NCI-H510A treated with DMSO at 0.1 percent for 48 hours (cell line): ENCODE data around the gene EMX1.

ENCODE experiments used
- DNase-seq: peaks from one replicate; lab custom pipeline; 2025; lab: John Stamatoyannopoulos, UW

Gene EMX1

DNA sequence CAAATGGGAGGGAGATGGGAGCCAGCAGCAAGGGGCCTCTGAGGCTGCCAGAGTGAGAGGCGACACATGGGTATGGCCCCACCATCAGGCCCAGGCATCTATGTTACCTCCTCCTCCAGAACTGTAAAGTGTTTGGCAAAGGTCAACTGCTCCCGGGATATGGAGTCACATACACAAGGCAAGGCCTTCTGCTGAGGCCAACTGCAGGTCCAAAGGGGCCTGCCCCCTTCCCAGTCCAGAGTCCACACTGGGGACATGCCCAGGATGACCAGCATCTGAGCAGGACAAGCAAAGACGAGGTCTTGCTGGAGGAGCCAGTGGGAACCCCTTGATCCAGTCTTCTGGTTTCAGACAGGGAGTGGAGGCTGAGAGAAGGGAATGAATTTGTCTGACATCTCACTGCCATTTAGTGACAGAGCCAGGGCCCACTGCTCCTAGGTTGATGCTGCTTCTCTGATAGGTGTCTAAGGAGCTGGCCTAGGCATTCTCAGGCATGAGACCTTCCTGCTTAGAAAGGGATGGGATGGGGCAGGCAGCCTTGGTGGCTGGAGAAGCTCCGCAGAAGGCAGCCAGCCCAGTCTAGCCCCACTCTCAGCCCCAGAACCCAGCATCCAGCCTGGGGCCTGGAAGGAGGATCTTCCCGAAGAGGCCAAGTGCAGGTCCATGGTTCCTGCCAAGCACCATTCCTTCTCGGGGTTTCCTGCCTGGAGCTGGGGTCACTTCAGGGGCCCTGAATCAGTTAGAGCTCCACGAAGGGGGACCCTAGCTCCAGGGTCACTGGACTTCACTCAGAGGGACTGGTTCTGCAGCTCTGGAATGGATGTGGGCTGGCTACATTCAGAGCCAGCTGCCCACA is 26.4 kb downstream of the EMX1 start:
- no peak for DNase-seq

DNA sequence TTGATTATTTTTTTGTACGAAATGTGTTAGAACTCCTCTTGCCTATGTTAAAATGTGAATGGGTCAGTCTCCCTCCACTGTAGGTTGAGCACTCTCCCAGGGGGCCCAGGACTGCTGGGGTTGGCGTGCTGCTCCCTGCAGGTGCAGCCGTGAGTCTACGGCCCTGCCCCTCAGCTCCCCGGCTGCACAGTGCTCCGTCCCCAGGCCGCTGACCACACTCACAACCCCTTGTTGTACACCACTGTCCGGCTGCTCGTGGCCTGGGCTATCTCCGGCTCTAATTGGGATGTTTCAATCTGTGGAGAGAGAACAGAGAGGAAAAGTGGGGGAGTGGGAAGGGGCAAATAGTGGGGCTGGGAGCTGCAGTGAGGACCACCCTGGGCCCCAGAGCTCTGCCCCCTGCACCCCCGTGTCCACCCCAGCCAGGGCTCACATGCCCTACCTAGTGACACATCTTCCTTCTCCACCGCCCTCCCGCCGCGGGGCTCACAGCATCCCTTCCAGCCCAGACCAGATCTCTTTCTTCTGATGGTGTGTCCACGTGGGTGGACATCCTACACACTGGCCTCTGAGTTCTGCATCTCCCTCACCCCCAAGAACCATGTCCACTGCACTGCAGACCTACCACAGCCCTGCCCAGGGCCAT is 27.6 kb downstream of the EMX1 start:
- DNase-seq, result no peak

DNA sequence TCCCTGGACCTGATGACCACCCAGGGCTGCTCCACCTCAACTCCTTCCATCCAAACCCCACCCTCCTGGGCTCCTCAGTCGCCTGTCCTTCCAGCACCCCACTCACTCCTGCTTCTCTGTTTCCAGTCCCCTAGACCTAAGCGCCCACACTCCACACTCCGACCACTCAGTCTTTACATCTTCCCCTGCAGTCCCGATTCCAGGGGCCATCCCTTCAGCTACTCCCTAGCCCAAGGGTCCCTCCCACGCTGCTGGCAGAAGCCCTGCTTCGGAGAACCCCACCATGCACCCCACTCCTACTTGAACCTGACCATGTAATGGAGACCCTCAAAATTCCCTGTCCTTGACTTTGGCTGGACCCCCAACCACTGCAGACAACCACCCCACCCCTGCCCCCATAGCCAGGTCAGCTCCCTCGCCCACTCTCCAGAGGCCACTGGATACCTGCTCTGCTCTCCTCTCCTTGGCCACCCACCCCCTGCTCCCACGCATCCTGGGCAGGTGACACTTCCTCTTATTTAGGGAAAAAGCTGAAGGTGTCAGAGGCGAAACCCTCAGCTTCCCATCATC is 28.2 kb downstream of the EMX1 start:
- no peak for DNase-seq

DNA sequence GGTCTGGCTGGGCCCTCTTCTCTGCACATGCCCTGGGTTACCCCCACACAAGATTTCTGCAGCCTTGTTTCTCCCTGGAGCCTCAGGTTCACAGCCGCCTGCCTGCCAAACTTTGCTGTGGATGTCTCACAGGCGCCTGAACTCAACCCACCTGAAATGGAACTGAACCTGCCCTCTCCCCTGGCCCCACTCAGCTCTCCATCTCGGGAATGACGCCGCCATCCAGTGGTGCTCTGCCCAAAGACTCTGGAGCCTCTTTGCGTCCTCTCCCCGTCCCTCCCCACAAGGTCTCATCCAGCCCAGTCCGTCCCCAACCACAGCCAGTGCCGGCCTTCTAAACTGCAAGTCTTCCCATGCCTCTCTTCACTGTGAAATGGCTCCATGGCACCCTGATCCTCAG is 29.1 kb downstream of the EMX1 start:
- DNase-seq, result no peak

DNA sequence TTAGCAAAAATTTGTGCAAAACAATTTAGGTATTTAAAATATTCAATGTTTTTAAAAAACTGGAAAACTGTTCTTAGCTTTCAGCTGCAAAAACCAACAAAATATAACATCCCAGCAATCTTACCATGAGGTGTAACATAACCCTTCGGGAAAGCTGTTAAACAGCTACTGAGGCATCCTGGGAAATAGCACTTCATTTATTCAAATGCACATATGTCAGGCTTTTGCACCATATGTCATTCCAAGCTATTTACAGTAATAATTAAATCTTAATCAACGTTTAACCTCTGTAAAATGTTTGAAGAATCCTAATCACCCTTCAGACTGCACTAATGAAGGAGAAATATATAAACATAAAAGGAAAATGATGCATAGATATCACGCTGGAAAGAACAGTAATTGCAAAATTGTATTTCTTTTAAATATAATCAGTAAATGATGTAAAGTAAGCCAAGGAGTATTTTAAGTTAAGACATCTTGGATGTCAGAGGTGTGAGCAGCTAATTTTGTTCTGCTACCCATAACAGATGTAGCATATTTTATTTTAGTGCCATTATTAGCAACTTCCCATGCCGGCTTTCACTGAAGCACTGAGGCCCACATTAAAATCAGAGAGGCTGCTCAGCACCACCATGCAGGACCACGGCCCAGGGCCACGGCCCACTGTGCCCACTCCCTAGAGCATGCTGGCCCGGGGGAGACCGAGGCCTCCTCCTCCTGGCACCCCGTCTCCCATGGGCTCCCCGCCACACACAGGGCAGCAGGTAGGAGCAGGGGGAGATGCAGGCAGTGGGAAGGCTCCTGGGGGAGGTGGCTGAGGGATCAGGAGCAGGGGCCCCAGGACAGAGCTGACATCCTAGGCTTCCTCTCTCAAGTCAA is 30.9 kb downstream of the EMX1 start:
- no peak for DNase-seq

DNA sequence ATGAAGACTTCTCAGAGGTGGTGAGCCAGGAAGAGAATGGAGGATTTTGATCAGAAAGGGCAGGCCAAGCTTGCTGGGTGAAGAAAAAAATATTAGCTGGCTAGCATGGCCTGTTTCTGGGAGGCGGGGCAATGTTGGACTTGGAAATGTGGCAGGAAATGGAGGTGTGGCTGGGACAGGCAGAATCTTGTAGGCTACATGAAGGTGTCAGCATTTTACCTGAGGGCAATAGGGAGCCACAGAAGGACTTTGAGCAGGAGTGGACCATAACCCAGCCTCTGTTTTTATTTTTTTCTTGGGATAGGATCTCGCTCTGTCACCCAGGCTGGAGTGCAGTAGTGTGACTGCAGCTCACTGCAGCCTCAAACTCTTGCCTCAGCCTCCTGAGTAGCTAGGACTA is 31.7 kb downstream of the EMX1 start:
- no peak for DNase-seq

DNA sequence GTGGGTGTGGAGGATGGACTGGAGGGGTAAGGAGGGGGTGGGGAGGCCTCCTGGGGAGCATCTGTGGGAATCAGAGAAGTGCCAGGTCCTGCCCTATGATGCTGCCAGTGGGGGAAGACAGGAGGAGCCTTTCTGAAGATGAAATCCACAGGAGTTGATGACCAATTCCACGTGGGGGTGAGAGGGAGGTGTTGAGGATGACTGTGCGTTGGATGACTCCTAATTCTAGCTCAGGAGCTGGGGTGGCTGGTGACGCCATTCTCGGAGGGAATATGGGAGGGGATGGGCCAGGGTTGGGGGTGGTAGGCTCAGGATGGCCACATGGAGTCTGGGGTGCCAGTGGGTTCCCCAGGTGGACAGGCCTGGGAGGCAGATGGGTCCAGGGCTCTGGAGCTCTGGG is 32.3 kb downstream of the EMX1 start:
- no peak for DNase-seq

DNA sequence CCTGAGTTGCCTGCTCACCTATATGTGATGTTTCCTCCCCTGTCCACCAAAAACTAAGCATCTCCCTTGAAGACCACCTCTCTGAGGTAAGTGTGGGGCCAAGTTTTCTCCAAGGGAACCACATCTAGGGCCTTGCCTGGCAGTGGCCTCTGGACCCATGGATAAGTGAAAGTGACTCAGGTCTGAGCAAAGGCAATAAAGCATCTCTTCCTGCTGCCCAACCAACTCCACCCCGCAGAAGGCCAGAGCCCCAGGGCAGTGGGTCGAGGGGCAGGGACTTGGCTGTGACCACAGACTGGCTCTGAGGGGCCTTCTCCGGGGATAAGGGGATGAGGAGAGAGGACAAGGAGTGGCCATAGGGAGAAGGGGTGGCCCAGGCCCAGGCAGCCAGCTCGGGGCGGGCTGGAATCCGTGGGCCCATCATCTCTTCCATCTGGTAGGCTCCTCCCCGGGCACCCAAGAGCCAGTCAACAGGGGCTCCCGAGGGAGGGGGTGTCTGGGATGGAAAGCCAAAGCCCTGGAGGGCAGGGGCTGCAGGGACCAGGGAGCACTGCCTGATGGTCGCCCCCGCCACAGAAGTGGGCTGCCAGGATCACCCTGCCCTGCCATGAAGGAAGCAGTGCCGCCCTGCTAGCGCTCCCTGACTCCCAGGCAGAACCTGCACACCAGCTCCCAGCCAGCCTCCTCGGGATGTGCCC is 33.4 kb downstream of the EMX1 start:
- no peak for DNase-seq

DNA sequence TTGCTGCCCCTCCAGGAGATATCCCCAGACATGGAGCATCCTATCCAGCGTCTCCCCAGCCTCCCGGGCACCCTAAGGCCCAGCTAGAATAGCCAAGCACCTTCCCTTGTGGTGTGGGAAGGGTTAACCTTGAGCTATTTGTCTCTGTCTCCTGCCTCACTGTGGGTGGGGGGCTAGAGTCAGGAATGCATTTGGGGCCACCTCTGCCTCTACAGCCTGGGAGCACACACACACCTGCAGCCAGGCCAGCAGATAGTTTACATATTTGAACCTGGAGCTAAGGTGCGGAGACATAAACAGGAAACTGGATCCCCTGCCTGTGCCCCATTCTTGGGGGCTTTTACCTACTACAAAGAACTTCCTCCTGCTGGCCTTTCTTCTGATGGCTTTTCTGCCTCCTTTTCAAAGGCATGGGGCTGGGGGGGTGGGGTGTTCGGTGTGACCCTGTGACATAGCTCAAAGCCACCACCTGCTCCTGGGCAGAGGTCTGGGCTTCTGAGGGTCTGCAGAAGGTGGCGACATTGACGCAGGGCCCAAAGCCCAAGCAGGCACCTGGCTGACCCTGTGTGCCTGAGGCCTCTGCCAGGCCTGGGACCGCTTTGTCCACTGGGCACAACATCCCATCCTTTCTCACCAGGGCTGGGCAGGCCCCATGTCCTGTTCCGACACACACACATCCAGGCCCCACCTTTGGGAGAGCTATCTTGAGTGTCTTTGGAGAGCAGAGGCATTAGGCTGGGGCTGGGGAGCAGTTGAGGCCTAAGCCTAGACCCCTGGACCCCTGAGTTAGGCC is 34.2 kb downstream of the EMX1 start:
- DNase-seq, result no peak

DNA sequence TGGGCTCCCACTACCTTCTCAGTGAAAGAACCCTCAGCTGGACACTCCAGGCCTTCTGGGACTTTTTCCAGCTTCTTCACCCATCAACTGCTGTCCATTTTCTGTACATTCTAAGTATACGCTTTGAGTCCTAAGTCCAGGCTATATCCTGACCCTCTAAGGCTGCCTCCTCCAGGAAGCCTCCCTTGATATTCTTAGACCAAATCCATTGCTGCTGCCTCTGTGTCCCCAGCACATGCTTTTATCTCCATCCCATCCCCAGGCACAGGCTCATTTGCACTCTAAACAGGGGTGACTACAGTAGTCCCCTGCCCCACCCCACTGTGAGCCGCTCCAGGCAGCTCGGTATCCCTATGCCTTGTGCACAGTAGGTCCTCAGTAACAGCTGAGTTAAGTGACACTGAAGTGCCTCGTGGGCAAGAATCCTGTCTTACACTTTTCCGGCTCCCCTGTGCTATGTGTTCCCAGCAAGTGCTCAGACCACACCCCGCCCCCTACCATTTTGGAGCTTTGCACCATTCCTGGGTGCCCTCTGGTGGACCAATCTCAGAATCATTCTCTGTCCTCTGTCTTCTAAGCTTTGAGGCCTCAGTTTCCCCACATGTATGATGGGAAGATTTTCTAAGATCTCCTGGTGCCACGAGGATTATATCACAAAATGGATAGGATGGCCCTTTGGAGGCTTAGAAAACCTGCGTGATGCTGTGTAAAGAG is 34.9 kb downstream of the EMX1 start:
- no peak for DNase-seq

DNA sequence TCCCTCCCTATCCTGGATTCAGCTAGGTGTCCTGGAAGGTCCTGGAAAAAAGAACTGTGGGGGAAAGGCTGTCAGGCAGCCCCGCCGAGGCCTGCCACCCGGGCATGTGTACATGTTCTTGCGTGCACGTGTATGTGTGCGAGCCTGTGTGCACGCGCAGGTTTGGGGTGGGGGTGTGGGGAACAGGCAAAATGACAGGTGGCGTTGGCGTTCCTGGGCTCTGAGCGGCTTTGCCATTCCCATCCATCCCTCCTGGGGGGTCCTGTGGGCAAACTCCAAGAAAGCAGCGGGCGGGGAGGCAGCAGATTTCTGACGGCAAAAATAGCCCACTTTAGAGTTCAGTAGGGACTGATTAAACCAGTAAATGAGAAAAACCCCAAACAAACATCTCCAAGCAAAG is 35.6 kb downstream of the EMX1 start:
- no peak for DNase-seq

DNA sequence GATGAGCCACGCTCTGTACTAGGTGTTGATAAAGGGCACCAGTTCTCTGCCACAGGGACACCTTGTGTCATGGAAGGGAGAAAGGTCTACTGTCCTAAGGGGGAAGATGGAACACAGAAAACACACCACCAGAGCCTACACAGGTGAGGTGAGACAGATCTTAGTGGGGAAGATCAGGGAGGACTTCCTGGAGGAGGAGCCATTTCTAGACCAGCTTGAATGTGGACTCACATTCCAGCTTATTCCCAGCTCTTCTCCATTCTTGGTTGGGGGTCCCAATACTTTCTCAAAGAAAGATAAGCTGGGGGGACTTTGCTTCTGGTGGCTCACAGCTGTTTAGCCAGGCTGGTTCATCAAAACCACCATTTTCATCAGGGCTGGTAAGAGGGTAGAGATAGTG is 36.2 kb downstream of the EMX1 start:
- no peak for DNase-seq

DNA sequence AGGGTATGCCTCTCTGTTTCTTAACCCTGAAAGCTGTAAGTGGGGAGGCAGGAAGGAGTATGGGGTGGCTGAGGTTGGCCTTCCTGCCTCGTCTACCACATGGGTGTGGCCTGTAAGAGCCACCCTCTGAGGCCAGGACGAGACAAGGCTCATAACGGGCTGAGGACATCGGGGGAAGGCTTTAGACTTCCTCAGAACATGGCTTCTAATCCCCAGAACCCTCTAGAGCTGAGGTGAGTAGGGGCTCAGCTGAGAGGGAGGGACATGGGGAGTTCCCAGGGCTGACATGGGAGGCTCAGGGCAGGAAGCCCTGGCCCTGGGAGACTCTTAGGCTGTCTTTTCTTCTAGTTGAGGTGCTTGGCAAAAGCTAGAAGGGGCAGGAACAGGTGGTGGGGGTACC is 36.7 kb downstream of the EMX1 start:
- no peak for DNase-seq

DNA sequence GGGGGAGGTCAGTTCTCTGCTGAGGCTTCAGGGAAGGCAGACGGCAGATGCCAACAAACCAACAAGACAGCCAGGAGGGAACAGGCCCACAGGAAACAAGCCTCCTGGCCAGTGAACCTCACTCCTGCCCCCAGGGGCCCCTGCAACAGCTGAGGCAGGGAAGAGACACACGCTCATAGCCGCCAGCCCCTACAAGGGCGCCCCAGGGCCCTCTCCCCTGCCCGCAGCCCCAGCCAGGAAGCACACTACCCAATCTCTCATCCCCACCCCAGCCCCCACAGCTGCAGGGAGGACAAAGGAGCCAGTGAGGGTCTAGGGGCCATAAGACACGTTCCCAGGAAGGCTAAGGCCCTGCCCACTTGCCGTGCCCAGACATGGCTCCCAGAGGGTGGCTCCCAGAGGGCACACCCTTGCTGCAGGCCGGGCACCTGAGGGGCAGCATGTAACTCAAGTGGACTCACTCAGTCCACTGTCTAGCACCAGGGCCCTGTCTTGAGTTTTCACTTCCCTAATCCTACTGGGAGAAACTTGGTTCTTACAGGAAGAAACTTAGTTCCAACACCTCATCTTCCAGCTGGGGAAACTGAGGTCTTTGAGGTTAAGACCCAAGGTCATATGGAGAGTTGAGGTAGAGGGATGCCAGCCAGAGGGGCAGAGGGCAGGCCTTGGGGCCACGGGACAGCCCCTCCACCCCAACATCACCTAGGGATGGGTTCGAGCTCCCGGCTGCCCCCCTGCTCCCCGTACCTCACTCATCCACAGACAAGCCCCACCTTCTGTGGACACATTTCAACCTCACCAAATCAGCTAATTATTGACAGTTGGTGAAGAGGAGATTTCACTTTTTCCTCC is 37.3 kb downstream of the EMX1 start:
- no peak for DNase-seq

DNA sequence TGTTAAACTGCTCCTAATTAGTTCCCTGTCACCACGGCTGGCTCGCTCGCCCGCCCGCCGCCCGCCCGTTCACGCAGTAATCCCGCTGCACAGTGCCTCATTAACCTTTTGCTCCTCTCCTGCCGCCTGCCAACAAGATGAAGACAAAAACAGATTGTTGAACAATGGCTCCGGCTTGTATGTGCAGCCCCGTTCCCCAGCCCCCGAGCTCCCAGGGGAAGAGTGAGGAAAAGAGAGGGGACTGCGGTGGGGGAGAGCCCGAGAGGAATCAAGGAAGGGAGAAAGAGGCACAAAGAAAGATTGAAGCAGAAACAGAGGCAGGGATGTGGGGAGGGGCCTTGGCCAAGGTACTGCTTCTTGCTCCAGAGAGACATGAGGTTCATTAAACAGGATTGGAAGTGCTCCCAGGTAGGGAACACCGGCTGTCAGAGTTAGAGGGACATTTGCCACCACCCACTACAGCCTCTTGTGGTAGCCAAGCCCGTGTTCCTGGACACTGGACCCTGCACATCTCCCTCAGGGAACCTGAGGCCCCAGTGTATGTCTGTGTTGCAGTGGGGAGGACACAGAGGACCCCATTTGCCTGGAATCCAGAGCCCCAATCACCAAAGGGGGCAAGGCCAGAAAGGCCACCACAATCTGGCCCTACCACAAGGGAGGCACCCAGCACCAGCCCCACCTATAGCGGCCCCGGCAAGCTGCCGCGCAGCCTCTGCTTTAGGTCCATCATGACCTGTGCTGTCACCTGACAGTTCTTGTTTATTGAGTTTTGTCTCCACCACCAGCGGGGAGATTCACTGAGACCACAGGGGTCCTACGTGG is 38.1 kb downstream of the EMX1 start:
- DNase-seq, result no peak

DNA sequence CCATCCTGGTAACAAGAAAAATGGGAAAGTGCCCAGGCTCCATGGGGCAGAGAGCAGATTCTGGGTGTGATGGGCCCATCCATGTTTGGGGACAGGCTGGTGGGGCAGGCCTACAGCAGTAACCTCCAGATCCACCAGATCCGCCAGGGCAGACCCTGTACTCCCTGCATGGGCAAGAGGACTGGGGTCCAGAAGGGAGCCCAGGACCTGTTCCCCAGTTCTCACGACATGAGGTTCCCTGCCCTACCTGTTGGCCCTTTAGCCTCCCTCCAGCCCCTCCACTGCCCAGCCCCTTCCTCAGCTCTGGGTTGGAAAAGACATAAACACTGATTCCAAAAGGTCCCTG is 38.7 kb downstream of the EMX1 start:
- DNase-seq, result no peak

DNA sequence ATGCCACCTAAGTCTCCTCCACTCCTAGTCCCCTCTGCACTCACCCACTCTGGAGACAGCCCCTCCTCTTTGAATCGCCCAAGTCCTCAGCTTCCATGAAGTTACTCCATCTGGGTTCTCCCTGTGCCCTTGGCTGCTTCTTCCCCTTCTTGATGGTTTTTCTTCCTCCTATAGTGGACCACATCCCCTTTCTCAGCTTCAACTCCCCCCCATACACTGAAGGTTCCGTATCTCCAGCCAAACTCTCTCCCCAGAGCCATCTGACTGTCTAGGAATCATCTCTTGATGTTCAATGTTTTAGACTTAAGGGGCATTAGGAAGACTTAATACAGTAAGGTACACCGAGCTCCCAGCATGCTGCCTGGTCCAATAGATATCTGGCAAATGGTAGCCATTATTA is 39.6 kb downstream of the EMX1 start:
- no peak for DNase-seq

DNA sequence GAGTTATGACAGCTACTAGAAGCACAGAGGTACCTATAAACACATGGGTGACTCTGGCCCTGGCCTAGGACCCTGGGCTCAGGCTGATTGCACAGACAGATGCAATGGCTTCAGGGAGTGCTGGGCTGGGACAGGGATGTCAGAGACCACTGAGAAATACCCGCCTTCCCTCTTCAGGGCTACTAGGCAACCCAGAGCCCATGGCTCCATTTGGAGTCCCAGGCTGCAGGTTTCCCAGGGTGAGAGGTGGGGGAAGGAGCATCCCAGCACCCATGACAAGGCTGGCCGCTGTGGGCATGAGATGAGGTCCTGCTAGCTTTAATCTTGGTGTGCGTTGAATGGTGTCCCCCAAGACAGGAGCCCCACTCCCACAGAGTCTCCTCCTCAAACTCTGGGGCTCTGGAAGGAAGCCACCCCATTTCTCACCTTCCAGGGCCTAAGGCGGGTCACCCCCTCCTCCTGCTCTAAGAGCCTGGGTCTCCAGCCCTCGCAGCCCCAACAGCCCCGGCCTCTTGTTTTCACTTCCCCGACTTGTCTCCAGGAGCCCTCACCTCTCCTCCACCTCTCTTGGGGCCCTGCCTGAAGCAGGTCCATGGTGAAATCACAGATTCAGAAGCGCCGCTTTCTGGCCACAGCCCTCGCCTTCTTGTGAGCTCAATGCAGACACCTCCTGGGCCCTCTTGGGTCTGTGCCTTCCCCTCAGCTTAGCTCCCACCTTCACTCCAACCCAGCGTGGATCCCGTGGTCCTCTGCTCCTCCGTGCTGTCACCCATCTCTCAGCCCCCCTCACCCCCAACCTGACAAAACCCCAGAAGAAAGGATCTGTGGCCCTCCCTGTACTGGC is 41.4 kb downstream of the EMX1 start:
- DNase-seq, result no peak
